HG03025 (cell line): ENCODE results near the gene NFATC1.

Experiments
- ATAC-seq: cut with Tn5 transposase; IDR thresholded peaks from one replicate; pipeline ENCODE4 v1.9.1; 2021; ENCODE audit warnings: mild to moderate bottlenecking, moderate library complexity; ENCODE audit not compliant: unreplicated experiment, low FRiP score

NFATC1 gene

DNA sequence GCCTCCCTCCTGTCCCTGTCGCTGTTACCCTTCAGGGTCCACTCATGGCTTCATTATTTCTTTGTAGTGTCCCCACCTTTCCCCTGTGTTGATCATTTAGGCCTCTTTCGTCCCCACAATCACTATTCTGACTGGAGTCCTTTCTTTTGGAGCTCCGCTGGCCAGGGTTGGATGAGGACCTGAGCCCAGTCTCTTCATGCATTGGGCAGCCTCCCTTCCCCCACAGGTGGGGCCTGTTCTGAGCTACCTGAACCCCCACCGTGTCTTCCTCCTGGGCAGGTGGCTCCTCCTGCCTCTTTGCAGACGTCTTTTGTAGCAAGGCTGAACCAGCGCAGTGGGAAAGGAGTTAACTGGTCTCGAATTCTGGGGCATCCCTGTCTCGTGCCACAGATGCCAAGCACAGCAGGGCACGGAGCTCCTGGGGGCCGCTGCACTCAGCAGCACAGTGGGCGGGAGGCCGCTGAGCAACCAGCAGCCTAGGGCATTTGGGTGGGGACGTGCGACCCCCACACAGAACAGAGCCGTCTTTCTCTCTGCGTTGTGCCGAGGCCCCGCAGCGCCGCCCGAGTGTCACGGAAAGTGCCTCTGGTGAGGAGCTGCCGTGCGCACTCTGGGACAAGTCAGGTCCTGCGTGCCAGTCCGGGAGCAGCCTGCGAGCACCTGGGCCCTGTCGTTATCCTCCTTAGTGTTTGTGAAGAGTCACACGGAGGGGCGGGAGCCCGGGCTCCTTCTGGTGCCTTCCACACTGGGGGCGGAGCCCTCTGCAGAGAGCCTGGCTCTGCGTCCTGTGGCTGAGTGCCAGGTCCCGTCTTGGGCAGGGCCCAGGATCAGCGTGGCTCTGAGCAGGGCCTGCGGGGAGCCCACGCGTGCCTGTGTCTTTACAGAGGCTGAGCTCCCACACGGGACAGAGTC, 130.1 kb downstream of the NFATC1 start:
- ATAC-seq, result no peak

DNA sequence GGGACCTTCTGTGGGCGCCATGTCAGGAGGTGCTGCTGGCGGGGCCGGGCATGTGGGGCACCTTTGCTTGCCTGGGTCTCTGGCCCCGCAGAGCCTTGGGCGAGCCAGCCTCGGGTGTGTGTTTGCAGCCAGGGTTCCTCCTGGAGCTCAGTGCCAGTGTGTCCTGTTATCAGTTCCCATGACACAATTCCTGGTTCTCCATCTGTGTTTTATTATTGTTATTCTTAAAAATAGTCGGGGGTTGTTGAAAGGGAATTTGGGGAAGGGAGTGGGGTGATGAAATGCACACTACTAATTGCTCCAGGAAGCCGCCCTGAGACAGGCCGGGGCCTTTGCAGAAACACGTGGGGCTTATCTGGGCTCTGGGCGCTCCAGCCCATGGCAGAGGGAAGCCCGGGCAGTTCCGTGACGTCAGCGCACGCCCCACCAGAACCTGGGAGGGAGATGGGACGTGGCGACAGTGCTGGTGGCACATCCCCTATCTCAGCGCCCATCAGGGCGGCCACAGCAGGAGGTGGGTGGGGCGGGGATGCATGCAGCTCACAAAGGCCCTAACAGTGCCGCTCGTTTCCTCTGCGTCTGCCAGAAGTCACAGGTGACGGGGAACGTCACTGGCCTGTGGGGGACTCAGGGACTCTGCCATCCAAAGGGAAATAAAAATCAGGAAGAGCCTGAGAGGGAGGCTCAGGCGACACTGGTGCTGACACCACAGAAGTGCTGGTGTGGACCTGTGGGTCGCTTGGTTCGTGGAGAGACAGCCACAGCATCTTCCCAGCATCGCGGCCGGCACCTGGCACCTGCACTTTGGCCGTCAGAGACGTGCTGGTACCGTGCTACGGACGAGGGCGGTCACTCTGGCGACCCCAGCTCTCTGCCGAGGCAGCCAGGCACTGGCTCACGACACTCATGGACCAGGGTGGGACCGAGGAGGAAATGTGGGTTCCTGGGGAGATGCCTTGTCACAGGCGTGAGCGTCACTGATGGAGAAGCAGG, 131.0 kb downstream of the NFATC1 start:
- no peak for ATAC-seq

DNA sequence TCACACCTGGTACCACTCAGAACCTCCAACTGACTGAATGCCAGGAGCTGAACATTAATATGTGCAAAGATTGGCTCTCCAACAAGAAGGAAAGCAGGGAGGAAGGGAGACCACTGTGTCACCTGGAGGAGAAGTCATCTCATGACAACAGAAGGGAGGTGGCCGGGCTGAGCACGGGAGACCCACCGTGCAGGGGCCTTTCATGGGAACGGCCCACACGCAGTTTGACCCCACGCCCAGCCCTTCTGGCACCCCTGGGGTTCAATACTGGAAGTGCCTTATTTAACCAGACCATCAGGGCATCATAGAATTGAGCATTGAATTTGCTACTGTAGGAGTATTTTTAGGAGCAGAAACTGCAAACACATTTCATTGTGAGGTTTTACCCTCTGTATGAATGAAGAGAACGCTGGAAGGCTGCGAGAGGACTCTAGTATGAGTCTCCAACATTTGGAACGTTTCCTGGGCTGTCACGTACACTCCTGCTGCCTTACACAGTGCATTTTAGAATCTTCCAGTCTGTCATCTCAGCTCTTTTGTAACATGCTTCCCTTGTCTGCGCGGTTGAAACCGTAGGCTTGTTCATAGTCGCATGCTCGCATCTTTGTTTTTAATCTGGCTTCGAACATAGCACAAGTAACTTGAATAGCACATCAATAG, 132.1 kb downstream of the NFATC1 start:
- no peak for ATAC-seq

DNA sequence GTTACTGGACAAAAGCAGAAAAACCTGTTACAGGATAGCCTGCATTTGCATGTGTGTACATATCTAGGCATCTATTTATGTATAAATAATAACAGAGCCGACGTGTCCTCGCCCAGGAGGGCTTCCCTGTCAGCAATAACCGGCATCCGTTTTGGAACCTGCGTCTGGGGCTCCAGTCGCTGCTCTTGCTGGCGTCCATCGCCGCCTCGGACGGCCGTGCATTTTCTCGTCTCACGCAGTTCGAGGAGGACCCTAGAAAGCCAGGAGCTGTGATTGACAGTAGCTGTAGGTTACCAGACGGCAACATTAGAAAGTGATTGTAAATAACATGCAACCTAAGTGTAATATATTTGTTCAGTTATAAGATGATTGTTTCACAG, 132.6 kb downstream of the NFATC1 start:
- ATAC-seq, result no peak

DNA sequence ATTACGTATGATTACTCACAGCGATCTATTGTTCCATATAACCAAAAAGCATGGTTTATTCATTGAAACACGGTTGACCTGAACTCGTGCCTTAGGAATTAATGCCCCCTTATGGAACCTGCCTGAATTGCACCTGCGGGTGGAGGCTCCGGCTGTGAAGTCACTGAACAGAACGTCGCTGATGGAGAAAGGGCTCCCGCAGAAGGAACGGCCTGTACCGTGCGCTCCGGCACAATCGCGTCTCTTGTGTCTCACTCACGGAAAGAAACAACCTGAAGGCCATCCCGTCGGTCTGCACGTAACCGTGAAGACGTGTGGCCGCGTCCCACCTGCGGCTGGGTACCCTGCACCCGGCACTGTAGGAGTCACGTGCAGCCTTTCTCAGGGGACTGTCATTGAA, 133.1 kb downstream of the NFATC1 start:
- ATAC-seq, result no peak

DNA sequence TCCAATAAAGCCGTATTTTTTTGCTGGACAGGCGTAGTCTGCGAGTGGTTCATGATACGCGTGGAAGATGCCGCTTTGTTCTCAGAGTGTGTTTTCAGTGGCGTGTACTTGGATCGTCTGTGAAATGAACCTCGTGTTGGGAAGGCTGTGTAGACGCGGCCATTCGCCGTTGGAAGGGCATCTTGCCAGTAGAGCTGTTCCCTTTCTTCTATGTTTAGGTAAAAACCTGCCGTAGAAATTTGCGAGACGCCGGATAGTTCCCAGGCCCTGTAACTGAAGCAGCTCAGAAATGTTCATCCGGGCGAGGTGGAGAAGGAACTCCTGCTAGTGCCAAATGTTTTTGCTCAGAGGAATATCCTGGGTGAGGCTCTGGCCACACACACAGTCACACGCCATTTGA, 133.6 kb downstream of the NFATC1 start:
- ATAC-seq, result no peak

DNA sequence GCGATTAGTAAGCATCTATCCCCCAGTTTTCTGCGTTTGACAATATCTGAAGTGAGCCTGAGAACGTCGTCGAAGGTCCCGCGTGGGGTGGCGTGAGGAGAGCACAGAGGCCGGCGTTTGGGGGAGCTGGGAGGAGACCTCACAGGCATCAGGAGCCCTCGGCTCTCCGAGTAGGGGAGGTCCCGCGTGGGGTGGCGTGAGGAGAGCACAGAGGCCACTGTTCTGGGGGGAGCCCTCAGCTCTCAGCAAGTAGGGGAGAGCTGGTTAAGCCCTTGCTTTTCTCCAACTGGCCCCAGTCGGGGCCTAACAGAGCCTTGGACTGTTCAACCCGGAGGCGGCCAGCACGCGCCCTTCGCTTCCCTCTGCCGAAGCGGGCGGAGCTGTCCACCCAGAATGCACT, 134.3 kb downstream of the NFATC1 start:
- ATAC-seq, result no peak

DNA sequence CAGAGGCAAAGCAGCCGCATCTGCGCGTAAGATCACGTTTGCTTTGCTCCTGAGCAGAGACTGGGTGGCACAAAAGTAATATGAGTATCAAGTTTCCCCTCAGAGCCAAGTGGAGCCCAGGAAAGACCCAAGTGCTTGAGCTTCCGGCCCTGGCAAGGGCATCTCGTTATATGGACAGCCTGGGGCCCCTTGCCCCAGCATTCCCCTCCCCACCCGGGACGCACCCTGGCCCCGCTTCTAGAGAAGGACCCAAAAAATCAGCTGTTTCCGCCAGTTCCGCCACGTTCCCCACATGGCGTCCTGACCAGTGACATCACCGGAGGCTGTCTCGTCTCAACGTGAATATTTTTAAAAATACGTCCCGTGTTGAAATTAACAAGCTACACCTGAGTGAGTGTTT, 135.1 kb downstream of the NFATC1 start:
- ATAC-seq, result no peak

DNA sequence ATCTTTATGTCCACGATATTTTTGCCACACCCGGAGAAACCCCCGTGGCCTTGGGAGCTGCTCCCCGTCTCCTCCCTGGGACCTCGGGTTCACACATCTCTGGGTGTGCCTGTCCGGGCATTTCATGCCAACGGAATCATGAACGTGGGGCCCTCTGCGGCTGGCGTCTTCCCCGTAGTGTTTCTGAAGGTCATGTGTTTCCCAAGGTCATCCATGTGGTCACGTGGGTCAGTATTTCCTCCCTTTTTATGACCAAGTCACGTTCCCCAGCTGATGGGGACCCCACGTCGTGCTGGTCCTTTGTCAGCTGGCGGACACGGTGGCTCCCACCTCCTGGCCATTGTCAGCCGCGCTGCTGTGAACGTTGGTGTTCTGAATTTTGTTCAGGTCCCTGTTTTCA, 135.7 kb downstream of the NFATC1 start:
- no peak for ATAC-seq

DNA sequence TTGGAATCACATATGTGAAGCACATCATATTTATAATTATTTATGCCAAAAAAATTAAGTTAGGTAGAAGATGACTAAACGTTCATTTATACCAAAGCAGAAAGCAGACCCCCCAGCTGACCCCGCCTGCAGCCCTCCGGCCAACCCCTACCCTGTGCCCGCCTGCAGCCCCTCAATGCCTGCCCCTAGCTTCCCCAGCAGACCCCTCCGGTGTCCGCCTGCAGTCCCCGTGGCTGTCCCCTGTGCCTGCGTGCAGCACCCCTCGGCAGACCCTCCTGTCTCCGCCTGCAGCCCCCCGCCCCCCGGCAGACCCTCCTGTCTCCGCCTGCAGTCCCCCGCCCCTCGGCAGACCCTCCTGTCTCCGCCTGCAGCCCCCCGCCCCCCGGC, 136.2 kb downstream of the NFATC1 start:
- ATAC-seq, result no peak

DNA sequence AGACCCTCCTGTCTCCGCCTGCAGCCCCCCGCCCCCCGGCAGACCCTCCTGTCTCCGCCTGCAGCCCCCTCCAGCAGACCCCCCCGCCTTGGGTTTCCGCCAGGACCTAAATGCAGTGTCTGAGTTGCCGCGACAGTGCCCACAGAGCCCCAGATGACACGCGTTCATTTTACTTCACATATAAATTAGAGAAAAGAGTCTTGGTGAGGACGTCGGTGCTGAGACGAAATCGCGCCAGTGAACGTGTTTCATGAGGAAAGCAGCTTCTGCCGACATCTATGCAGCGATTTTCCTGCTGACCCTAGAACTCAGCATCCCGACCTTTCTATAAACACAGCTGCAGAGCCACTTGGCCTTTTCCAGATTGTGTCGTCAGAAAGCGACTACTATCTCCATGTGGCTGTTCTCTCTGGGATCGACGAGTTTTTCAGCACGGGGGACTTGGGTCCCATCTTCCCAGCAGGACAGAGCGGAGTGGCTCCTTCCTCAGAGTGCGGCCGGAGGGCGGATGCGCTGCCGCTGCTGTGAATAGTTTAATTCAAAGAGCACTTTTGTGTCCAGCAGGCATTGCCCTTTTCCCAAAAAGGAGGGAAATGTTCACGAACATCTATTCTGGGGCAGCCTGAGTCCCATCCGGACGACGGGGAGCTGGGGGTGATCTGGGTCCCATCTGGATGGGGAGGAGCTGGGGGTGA, 136.7 kb downstream of the NFATC1 start:
- no peak for ATAC-seq

DNA sequence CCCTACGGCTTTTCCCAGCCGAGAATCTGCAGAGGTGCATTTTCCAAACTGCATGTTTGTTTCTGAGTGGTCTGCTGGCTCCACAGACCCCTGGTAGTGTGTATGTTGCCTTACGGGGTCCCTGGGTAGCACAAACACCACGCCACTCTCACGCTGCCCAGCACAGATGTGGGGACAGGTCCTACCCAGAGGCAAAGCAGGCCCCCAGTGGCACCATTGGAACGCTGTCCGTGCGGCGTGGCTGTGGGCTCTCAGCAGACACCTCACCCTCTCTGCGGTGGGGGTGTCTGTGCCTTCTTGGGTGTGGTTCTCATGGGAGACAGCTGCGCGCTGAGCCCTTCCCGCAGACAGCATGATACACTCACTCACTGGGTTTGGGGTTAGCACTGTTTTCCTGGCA, 137.4 kb downstream of the NFATC1 start:
- no peak for ATAC-seq

DNA sequence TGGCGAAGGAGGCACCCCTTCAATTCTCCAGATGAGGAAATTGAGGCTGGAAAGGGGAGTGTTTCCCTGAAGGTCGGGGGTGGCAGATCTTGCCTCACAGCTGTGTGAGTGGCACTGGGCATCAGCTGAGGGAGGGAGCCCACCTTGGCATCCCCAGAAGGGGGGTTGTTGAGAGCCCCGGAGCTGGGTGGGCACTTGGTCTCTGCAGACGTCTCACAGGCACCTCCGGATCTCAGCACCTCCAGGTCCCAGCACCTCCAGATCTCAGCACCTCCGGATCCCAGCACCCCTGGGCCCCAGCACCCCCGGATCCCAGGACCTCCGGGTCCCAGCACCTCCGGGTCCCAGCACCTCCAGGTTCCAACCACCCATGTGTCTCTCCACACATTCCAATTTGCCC, 137.9 kb downstream of the NFATC1 start:
- ATAC-seq, result no peak

DNA sequence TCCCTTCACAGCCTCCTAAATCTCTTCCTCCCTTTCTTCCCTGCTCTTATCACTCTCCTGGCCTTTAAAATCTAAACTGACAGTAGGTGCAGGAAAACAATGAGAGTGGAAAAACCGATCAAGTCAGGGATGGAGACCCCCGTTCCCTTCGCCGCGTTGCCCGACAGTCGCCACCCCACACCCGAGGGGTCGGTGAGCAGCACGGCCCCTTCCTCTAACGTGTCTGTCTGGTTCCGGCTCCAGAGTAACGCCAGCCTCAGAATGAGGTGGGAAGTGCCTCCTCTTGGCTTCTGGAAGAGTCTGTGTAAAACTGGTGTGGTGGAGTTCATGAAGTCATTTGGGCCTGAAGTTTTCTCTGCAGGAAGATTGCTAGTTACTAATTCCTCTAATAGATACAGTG, 138.6 kb downstream of the NFATC1 start:
- ATAC-seq, result no peak

DNA sequence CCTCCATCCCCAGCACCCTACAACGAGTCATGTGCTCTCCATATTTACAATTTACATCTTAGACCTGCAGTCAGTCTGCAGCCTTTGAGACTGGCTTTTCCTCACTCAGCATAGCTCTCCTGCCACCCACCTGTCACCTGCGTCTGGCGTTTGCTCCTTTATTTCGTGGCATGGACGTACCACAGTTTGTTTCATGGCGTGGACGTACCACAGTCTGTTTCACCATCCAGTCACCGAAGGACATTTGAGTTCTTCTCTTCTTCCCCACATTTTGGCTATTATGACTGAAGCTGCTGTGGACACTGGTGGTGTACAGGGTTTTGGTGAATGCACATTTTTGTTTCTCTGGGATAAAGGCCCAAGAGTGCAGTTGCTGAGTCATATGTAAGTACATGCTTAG, 142.0 kb downstream of the NFATC1 start:
- no peak for ATAC-seq

DNA sequence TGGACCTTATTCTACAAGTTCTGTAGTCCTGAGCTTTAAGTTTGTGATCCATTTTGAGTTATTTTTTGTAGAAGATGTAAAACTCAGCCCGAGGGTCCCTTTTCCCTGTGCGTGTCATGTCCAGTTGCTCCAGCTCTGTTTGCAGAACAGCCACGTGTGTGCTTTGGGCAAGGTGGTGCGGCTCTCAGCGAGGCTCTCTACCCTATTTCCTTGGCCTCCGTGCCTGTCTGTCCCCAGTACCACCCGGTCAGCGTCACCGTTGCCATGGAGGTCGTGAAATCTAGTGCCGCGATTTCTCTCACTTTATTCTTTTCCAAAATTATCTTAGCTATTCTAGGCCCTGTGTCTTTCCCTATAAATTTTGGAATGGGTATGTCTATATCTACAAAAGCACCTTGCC, 142.9 kb downstream of the NFATC1 start:
- ATAC-seq, result no peak

DNA sequence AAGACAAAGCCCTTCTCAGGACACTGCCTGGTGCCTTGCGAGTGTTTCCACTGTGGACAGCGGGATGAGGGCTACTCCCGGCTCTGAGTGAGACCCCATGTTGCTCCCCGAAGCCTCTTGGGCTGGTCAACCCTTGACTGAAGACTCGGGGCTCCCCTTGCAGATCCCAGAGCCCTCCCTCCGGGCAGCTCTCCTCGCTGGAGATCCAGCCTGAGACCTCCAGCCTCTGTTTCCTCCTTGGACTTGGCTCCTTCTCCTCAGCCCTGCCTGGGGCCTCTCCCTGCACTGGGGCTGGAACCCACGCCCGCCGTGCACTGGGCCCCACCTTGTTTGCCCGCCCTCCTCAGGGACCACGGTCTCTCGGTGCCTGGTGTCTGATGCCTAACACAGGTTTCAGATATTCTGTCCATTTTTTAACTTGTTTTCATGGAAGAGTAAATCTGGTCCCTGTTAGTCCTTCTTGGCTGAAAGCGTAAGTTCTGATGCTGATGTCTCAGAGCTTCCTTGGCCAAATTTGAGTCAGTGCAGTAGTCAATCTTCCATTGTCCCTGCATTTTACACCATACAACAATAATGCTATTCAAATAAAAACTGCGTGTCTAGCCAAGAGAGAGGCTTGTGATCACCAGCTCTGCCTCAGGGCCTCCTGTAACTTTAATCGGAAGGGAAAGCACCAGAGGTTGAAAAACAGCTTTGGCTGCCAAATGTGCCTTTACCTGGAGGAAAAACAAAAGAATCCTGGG, 144.6 kb downstream of the NFATC1 start:
- ATAC-seq, result no peak

DNA sequence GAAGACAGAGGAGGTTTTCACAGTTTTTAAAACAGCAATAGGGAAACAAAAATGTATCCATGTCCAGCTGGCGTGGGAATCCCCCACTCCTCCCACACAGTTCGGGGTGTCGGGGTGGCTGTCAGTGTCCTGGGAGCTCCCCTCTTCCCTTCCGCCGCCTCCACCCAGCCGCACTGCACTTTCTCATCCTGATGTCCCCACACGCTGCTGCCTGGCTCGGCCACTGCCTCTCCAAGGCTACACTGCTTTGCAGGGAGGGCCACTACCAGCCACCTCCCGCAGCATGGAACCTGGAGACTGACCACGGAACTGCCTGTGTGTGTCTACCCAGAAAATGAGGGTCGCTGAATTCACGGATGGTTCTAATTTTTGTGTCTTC, 145.2 kb downstream of the NFATC1 start:
- no peak for ATAC-seq

DNA sequence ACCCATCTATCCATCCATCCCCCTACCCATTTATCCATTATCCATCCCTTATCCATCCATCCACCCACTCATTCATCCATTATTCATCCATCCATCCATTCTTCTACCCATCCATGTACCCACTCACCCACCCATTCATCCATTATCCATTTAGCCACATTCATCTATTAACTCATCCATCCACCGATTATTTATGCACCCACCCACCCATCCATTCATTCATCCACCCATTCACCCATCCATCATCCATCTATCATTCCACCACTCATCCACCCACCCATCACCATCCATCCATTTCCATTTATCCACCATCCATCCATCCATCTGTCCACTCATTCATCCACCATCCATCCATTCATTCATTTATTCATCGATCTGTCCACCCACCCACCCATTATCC, 146.5 kb downstream of the NFATC1 start:
- ATAC-seq, result no peak
